ACC112 (cell line): ENCODE results near the gene PLCH1.

Experiments
- H2AFZ ChIP-seq: fragments of 200-600 bp; sonication (generic); one replicate; pipeline ENCODE4 v1.6.0; 2017; ENCODE audit warnings: antibody characterized with exemption, low read length; ENCODE audit not compliant: unreplicated experiment
- H3K27ac ChIP-seq: fragments of 200-600 bp; sonication (generic); 2 replicates; pipeline ENCODE4 v1.5.1; 2014; ENCODE audit warnings: low read depth, mild to moderate bottlenecking, antibody characterized with exemption, low read length, moderate library complexity
- H3K27me3 ChIP-seq: fragments of 200-600 bp; sonication (generic); 2 replicates; pipeline ENCODE4 v1.6.1; 2014; ENCODE audit warnings: mild to moderate bottlenecking, antibody characterized with exemption, low read length, moderate library complexity, mixed read lengths; ENCODE audit not compliant: insufficient read depth
- H3K36me3 ChIP-seq: fragments of 200-600 bp; sonication (generic); 2 replicates; pipeline ENCODE4 v1.6.1; 2016; ENCODE audit warnings: mild to moderate bottlenecking, antibody characterized with exemption, low read length, moderate library complexity, mixed read lengths; ENCODE audit not compliant: insufficient read depth
- H3K4me1 ChIP-seq: fragments of 200-600 bp; sonication (generic); one replicate; pipeline ENCODE4 v1.6.1; 2016; ENCODE audit warnings: low read length, mixed read lengths; ENCODE audit not compliant: insufficient read depth, unreplicated experiment, control insufficient read depth
- H3K4me3 ChIP-seq: fragments of 200-600 bp; sonication (generic); 2 replicates; pipeline ENCODE4 v1.5.1; 2014; ENCODE audit warnings: mild to moderate bottlenecking, low read depth, low read length
- H3K79me2 ChIP-seq: fragments of 200-600 bp; sonication (generic); one replicate; pipeline ENCODE4 v1.6.0; 2016; ENCODE audit warnings: low read length; ENCODE audit not compliant: control insufficient read depth, unreplicated experiment, insufficient read depth

Gene PLCH1

GRCh38 chr3:155658671-155659261 is 86.1 kb downstream of the PLCH1 start:
- no peaks in the 10 kb centered on the region for H3K79me2 ChIP-seq
- H3K27ac ChIP-seq, result no peak overlapping the region
- H3K27me3 ChIP-seq, result no peaks in the 10 kb centered on the region
- no peaks in the 10 kb centered on the region for H3K36me3 ChIP-seq
- H3K4me3 ChIP-seq, result no peak overlapping the region
- no peaks in the 10 kb centered on the region for H3K4me1 ChIP-seq
- no peak overlapping the region for H2AFZ ChIP-seq

GRCh38 chr3:155658006-155658405 is 86.9 kb downstream of the PLCH1 start:
- H3K4me3 ChIP-seq, result no peak overlapping the region
- H3K36me3 ChIP-seq, result no peaks in the 10 kb centered on the region
- H3K27me3 ChIP-seq, result no peaks in the 10 kb centered on the region
- H3K4me1 ChIP-seq, result no peaks in the 10 kb centered on the region
- no peak overlapping the region for H2AFZ ChIP-seq
- H3K79me2 ChIP-seq, result no peaks in the 10 kb centered on the region
- H3K27ac ChIP-seq, result no peak overlapping the region

DNA sequence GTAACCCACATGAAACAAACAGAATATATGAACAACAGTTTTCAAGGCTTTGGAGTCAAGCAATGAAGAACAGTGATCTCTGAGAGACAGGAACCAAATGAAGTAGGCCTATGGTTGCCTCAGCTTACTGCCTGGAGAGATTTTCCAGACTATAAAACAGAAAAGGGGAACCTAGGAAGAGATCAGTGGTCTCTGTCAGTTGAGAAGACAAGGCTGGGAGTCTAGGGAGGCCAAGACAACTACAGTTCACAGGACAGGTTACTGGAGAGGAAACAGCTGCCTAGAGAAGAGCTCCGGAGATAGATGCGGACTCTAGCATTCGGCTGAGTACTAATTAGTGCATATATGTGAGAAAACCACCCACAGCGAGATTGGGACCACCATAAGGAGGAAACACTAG is 87.7 kb downstream of the PLCH1 start:
- no peaks in the 10 kb centered on the region for H3K79me2 ChIP-seq
- H3K27me3 ChIP-seq, result no peaks in the 10 kb centered on the region
- no peak overlapping the region for H3K27ac ChIP-seq
- no peak overlapping the region for H2AFZ ChIP-seq
- H3K36me3 ChIP-seq, result no peaks in the 10 kb centered on the region
- no peak overlapping the region for H3K4me3 ChIP-seq
- H3K4me1 ChIP-seq, result no peaks in the 10 kb centered on the region

GRCh38 chr3:155656466-155656865 is 88.4 kb downstream of the PLCH1 start:
- Histone ChIP-seq H3K27me3 (no peaks in the 10 kb centered on the region), H3K27ac (no peak overlapping the region), H2AFZ (no peak overlapping the region), H3K4me1 (no peaks in the 10 kb centered on the region), H3K4me3 (no peak overlapping the region), H3K79me2 (no peaks in the 10 kb centered on the region), H3K36me3 (no peaks in the 10 kb centered on the region)

DNA sequence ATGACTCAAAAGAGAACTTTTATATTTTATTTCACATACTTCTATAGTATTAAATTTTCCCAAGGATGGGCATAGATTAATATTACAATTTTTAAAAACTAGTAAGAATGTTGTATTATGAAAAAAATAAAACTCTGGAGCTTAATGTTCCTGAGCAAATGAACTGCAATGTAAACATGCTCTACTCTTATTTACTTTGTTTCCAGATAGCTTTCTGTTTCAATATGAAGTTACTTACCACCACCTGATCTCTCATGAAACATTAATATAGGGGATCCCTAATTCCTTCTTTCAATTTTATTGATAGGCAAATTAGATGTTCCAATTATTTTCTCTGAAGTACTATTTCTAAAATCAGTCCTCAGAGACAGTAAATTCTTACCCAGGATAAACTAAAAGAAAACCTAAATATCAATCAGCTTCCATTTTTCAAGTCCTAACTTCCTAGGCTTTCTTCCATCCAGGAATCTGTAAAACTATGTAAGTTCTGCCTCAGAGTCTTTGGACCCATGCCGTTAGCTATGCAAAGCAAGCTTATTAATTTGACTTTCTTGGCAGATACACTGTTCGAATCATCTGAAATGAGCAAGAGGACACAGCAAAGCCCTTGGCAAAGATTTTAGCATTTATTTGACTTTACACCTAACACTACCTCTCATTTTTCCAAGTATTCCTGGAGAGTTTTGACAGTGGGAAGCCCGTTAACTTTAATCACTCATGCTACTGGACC is 93.2 kb downstream of the PLCH1 start:
- Histone ChIP-seq H3K4me1 (no peaks in the 10 kb centered on the region), H3K27ac (no peak overlapping the region), H3K27me3 (no peaks in the 10 kb centered on the region), H3K79me2 (no peaks in the 10 kb centered on the region), H3K4me3 (no peak overlapping the region), H2AFZ (no peak overlapping the region), H3K36me3 (no peaks in the 10 kb centered on the region)

GRCh38 chr3:155648013-155648591 is 96.8 kb downstream of the PLCH1 start:
- no peaks in the 10 kb centered on the region for H3K79me2 ChIP-seq
- no peak overlapping the region for H3K27ac ChIP-seq
- H3K36me3 ChIP-seq, result no peaks in the 10 kb centered on the region
- no peak overlapping the region for H2AFZ ChIP-seq
- H3K4me3 ChIP-seq, result no peak overlapping the region
- no peaks in the 10 kb centered on the region for H3K4me1 ChIP-seq
- H3K27me3 ChIP-seq, result no peaks in the 10 kb centered on the region

GRCh38 chr3:155647206-155647605 is 97.7 kb downstream of the PLCH1 start:
- H3K4me1 ChIP-seq, result no peaks in the 10 kb centered on the region
- H3K27me3 ChIP-seq, result no peaks in the 10 kb centered on the region
- no peak overlapping the region for H3K4me3 ChIP-seq
- no peak overlapping the region for H3K27ac ChIP-seq
- no peaks in the 10 kb centered on the region for H3K79me2 ChIP-seq
- H2AFZ ChIP-seq, result no peak overlapping the region
- no peaks in the 10 kb centered on the region for H3K36me3 ChIP-seq

DNA sequence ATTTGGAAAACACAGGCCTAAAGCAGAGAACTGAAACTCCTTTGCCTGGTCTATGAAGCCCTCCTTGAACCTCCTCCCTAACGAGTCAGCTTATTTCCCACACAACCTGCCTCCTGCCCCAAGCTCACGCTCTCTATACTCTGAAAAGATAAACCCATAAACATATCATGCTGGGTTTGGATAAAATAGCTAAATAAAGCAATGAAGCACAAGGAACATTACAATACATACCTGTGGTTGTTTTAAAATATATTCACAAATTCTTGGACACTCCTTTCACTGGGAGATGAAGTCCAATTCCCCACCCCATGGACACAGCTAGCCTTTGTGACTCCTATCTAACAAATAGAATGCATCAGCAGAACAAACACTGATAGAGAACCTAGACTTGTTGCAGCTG is 98.2 kb downstream of the PLCH1 start:
- Histone ChIP-seq H3K36me3 (no peaks in the 10 kb centered on the region), H3K4me3 (no peak overlapping the region), H3K27ac (no peak overlapping the region), H2AFZ (no peak overlapping the region), H3K27me3 (no peaks in the 10 kb centered on the region), H3K4me1 (no peaks in the 10 kb centered on the region), H3K79me2 (no peaks in the 10 kb centered on the region)

- no peak overlapping the region for H2AFZ ChIP-seq
- H3K27me3 ChIP-seq, result no peaks in the 10 kb centered on the region
- no peak overlapping the region for H3K4me3 ChIP-seq
- no peaks in the 10 kb centered on the region for H3K79me2 ChIP-seq
- H3K4me1 ChIP-seq, result no peaks in the 10 kb centered on the region
- H3K36me3 ChIP-seq, result no peaks in the 10 kb centered on the region
- no peak overlapping the region for H3K27ac ChIP-seq
Measured at GRCh38 chr3:155646128-155646527, 98.7 kb downstream of the PLCH1 start.

DNA sequence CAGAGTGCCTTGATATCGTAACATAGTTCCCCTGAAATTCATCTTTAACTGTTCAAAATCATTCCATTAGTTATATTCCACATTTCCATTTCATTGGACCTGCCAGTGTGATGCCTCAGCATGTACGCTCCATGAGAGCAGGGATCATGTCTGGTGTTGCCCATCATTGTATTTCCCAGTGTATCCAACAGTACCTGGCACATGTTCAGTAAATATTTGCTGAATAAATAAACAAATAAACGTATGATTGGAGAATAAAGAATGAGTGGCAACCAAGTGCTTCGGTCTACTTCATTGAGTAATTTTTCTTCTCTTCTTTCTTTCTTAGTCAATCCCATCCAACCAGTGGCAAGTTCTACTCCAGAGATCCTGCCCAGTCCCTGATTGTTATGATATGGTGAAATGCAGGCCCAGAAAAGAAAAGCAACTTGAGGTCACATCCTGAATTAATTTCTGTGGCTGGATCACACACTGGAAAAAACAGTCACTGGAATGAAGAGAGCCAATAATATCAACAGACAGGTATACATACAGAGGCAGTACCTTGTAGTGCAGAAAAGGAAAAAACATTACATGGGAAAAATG is 101.2 kb downstream of the PLCH1 start:
- Histone ChIP-seq H3K36me3 (no peaks in the 10 kb centered on the region), H3K27ac (no peak overlapping the region), H3K79me2 (no peaks in the 10 kb centered on the region), H3K4me1 (no peaks in the 10 kb centered on the region), H3K27me3 (no peaks in the 10 kb centered on the region), H3K4me3 (no peak overlapping the region), H2AFZ (no peak overlapping the region)

DNA sequence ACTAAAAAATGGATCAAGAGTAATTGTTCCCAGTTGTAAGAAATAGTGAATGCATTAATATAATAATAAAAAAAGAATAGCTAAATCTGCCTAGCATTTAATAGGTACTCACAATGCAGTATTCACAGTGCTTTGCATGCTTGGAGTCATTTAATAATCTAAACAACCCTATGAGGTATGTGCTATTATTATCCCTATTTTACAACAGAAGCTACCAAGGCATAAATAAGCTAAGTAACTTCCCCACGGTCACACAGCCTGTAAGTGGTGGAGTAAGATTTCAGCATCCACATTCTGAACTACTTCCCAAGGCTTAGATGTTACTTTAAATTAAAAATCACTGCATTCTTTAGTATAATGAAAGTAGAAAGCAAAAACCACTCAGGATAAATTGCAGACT is 102.9 kb downstream of the PLCH1 start:
- Histone ChIP-seq H2AFZ (no peak overlapping the region), H3K4me1 (no peaks in the 10 kb centered on the region), H3K79me2 (no peaks in the 10 kb centered on the region), H3K36me3 (no peaks in the 10 kb centered on the region), H3K4me3 (no peak overlapping the region), H3K27me3 (no peaks in the 10 kb centered on the region), H3K27ac (no peak overlapping the region)
